A549 (cell line): ENCODE measurements around the gene CD48.

Source experiments
- HMGXB4 ChIP-seq: fragments of 250-450 bp; sonication (Bioruptor Pico); IDR thresholded peaks from 2 replicates; pipeline ENCODE4 v1.5.0; 2021; ENCODE audit warnings: mild to moderate bottlenecking, moderate library complexity, borderline replicate concordance
- KDM1A ChIP-seq: fragments of 200-600 bp; sonication (generic); IDR thresholded peaks from 2 replicates; pipeline ENCODE4 v1.6.1; 2016; ENCODE audit warnings: low read depth, mild to moderate bottlenecking
- NFE2L2 ChIP-seq: fragments of 150-350 bp; conservative IDR thresholded peaks from 2 replicates; pipeline ENCODE4 v1.6.1; 2014; ENCODE audit warnings: low read length
- POLR2A ChIP-seq: IDR thresholded peaks from 2 replicates; pipeline ENCODE4 v1.6.1; 2012; ENCODE audit warnings: mild to moderate bottlenecking, low read length

- no peak for TF ChIP-seq KDM1A
- TF ChIP-seq POLR2A: no peak
- TF ChIP-seq HMGXB4: no peak
- no peak for TF ChIP-seq NFE2L2
These were observed 54.9 kb downstream of the CD48 start for GRCh38 chr1:160656737-160657136.
